AG08395 (cell line): Measurements from ENCODE around the gene TMEM87B.

Experiments used
- DNase-seq: peaks from one replicate; pipeline ENCODE4 v3.0.0; 2012; ENCODE audit warnings: mixed read lengths, low spot score

Gene TMEM87B

DNA sequence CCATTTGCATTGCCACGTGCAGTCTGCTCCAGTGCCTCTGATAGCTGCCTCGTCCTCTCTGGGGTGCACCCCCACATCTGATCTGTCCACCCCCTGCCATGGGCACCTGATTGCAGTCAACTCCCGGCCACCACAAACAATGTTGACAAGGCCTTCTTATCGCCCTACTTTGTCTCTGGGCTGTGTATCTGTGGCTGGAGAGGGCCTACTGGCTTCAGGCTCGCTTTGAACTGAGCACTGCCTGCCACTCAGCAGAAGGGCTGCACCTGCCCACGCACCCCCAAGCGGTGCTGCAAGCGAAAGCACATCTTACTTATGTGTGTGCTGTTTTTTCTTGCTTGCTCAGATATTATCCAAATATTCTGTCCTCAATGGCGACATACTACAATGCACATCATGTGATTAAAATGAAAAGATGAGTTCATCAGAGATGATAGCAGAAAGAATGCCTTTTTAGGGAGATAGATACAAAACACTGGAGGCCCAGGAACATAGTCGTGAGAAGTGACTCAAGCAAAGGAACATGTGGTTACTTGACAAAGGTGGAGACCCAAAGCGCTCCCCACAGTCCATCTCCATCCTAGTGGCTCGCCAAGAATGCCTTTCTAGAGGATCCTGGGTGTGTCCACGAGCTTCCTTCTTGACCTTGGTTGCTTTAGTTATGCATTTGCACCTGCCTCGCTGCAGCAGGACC is 111.9 kb downstream of the TMEM87B start:
- no peak for DNase-seq

GRCh38 chr2:112168422-112169124 is 113.5 kb downstream of the TMEM87B start:
- DNase-seq: peak; percentile 74
